K562 (cell line): ENCODE measurements around the gene ISYNA1. TPM values are rescaled to one million over a fixed set of nuclear protein-coding genes. Genes with fewer than 3 reads are reported as not detected.
A peak's percentile ranks its signal among the peaks of the same experiment; 100 is the strongest.

Experiments
- ARID1B ChIP-seq: fragments of 450-650 bp; IDR thresholded peaks from 2 replicates; pipeline ENCODE4 v1.6.1; 2016; ENCODE audit warnings: antibody characterized with exemption, mild to moderate bottlenecking, inconsistent platforms
- BCLAF1 ChIP-seq, 2 experiments: fragments of 450-650 bp in 1 of 2; IDR thresholded peaks; 2 replicates each; pipeline ENCODE4 v1.6.1; 2011 to 2017; ENCODE audit warnings: low read depth in 2 of 2, antibody characterized with exemption in 1 of 2, borderline replicate concordance in 1 of 2, low read length in 1 of 2, mild to moderate bottlenecking in 1 of 2, mixed read lengths in 1 of 2; ENCODE audit not compliant: control insufficient read depth in 1 of 2
- E2F4 ChIP-seq: sonication (generic); formaldehyde crosslinking; IDR thresholded peaks from 2 replicates; pipeline ENCODE4 v1.8.0; 2022; ENCODE audit warnings: mild to moderate bottlenecking, low read depth, missing genetic modification reagents
- FOXK2 ChIP-seq, 2 experiments: fragments of 450-650 bp; IDR thresholded peaks in 1 of 2; conservative IDR thresholded peaks in 1 of 2; 2 replicates each; pipeline ENCODE4 v1.6.1; 2016; ENCODE audit warnings: low read depth in 2 of 2, mild to moderate bottlenecking in 1 of 2
- PATZ1 ChIP-seq: fragments of 250-450 bp; sonication (Bioruptor Pico); IDR thresholded peaks from 2 replicates; pipeline ENCODE4 v1.5.0; 2020; ENCODE audit warnings: mild to moderate bottlenecking, borderline replicate concordance
- RAD21 ChIP-seq, 2 experiments: fragments of 250-450 bp in 1 of 2; fragments of 450-650 bp in 1 of 2; sonication (Bioruptor Pico) in 1 of 2; formaldehyde crosslinking in 1 of 2; IDR thresholded peaks in 1 of 2; conservative IDR thresholded peaks in 1 of 2; 2 replicates each; pipeline versions ENCODE4 v1.4.0 to v1.8.0; 2020 to 2022; ENCODE audit warnings: mild to moderate bottlenecking in 2 of 2, moderate library complexity in 1 of 2
- SRF ChIP-seq, 2 experiments: fragments of 250-450, 450-650 bp in 1 of 2; sonication (Bioruptor Pico) in 1 of 2; sonication (generic) in 1 of 2; formaldehyde crosslinking; IDR thresholded peaks; 2 replicates each; pipeline versions ENCODE4 v1.5.0 to v1.5.1; 2020 to 2022; ENCODE audit warnings: mild to moderate bottlenecking in 1 of 2, missing genetic modification reagents in 1 of 2
- ZFPM2 ChIP-seq: fragments of 250-450 bp; sonication (Bioruptor Pico); IDR thresholded peaks from 2 replicates; pipeline ENCODE4 v1.5.1; 2022; ENCODE audit warnings: mild to moderate bottlenecking
- ZNF140 ChIP-seq: fragments of 250-450 bp; sonication (Bioruptor Pico); IDR thresholded peaks from 2 replicates; pipeline ENCODE4 v1.8.0; 2021; ENCODE audit warnings: moderate library complexity, mild to moderate bottlenecking, inconsistent platforms
- ZNF507 ChIP-seq: conservative IDR thresholded peaks from 2 replicates; pipeline ENCODE4 v1.6.1; 2017; ENCODE audit warnings: missing genetic modification characterization, missing compliant biosample characterization
- ZNF583 ChIP-seq: fragments of 250-450 bp; sonication (Bioruptor Pico); IDR thresholded peaks from 2 replicates; pipeline ENCODE4 v1.4.0; 2020
- polyA plus RNA-seq, 8 experiments: library from polyadenylated mRNA; depleted of rRNA in 4 of 8; stranded (reverse) in 5 of 8; unstranded in 3 of 8; fragments of >200 nt; fragmentation: Nextera tagmentation in 2 of 8; fragmentation: Illumina TruSeq in 1 of 8; extraction: Ambion mirVana in 2 of 8; extraction: Trizol in 1 of 8; gene quantifications; 2 replicates each; pipeline versions ENCODE4 v1.2.1 to v1.2.3, GENCODE V29; 2011 to 2014; ENCODE audit warnings: inconsistent platforms in 1 of 8, missing spikeins in 1 of 8
- total RNA-seq, 7 experiments: library from RNA; depleted of rRNA in 6 of 7; stranded (reverse); fragments of >200 nt in 6 of 7; fragmentation: Illumina TruSeq in 2 of 7; extraction: Trizol in 2 of 7; gene quantifications; 2 replicates each; pipeline versions ENCODE4 v1.2.1 to v1.2.3, GENCODE V29; 2011 to 2021; ENCODE audit warnings: low replicate concordance in 1 of 7
- TF ChIP-seq, protein P1 (sequence below): fragments of 450-650 bp; IDR thresholded peaks from one replicate; pipeline ENCODE4 v1.6.1; 2018; ENCODE audit warnings: mild to moderate bottlenecking, moderate library complexity; ENCODE audit not compliant: partially characterized antibody
- TF ChIP-seq, protein P2 (sequence below), 2 experiments: IDR thresholded peaks; 2 replicates each; pipeline ENCODE4 v1.6.1; 2012; ENCODE audit warnings: improper control_type of control experiment in 2 of 2, low read depth in 2 of 2, low read length in 2 of 2, borderline replicate concordance in 1 of 2

The ISYNA1 gene
- total and polyA plus RNA-seq, 9 of the 15 experiments (the other 6 are each of a cell fraction or from before 2014, with no cell fraction given): 21.8 to 460 (median 93.2) TPM

- TF ChIP-seq ZFPM2 (CRISPR knock-in tag): no peak
- TF ChIP-seq ZNF507: no peak
- TF ChIP-seq PATZ1 (CRISPR knock-in tag): no peak
- no peak for TF ChIP-seq ZNF140 (CRISPR knock-in tag)
- peak; percentile 39 to 68 for TF ChIP-seq RAD21 (CRISPR knock-in tag; conservative IDR thresholded peaks at IDR 0.05 in 1 of 2, IDR thresholded peaks at IDR 0.05 in 1 of 2)
- TF ChIP-seq, protein P1, sequence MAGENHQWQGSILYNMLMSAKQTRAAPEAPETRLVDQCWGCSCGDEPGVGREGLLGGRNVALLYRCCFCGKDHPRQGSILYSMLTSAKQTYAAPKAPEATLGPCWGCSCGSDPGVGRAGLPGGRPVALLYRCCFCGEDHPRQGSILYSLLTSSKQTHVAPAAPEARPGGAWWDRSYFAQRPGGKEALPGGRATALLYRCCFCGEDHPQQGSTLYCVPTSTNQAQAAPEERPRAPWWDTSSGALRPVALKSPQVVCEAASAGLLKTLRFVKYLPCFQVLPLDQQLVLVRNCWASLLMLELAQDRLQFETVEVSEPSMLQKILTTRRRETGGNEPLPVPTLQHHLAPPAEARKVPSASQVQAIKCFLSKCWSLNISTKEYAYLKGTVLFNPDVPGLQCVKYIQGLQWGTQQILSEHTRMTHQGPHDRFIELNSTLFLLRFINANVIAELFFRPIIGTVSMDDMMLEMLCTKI: no peak
- no peak for TF ChIP-seq FOXK2 (conservative IDR thresholded peaks at IDR 0.05 in 1 of 2, IDR thresholded peaks at IDR 0.05 in 1 of 2; ENCODE audit: low read depth in 2 of 2)
- no peak for TF ChIP-seq ZNF583 (CRISPR knock-in tag)
- TF ChIP-seq BCLAF1 (IDR thresholded peaks at IDR 0.05; ENCODE audit: borderline replicate concordance in 1 of 2, control insufficient read depth in 1 of 2, low read depth in 2 of 2, low read length in 1 of 2): no peak
- no peak for TF ChIP-seq E2F4 (CRISPR knock-in tag)
- no peak for TF ChIP-seq ARID1B
- TF ChIP-seq, protein P2, sequence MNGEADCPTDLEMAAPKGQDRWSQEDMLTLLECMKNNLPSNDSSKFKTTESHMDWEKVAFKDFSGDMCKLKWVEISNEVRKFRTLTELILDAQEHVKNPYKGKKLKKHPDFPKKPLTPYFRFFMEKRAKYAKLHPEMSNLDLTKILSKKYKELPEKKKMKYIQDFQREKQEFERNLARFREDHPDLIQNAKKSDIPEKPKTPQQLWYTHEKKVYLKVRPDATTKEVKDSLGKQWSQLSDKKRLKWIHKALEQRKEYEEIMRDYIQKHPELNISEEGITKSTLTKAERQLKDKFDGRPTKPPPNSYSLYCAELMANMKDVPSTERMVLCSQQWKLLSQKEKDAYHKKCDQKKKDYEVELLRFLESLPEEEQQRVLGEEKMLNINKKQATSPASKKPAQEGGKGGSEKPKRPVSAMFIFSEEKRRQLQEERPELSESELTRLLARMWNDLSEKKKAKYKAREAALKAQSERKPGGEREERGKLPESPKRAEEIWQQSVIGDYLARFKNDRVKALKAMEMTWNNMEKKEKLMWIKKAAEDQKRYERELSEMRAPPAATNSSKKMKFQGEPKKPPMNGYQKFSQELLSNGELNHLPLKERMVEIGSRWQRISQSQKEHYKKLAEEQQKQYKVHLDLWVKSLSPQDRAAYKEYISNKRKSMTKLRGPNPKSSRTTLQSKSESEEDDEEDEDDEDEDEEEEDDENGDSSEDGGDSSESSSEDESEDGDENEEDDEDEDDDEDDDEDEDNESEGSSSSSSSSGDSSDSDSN (IDR thresholded peaks at IDR 0.05; ENCODE audit: borderline replicate concordance in 1 of 2, low read depth in 2 of 2, low read length in 2 of 2): no peak
- TF ChIP-seq SRF (CRISPR knock-in tag; IDR thresholded peaks at IDR 0.05): no peak
These were observed 31.3 kb upstream of the ISYNA1 start (continued) for GRCh38 chr19:18469069-18469846.
